Astrocyte (in vitro differentiated cells and primary cell): ENCODE measurements around the gene VCL.

Source experiments
- CTCF ChIP-seq: IDR thresholded peaks from 2 replicates; pipeline ENCODE4 v1.5.1; 2011; ENCODE audit warnings: low read depth, mild to moderate bottlenecking, inconsistent platforms, low read length, moderate library complexity; ENCODE audit not compliant: insufficient read depth
- EZH2 ChIP-seq: IDR thresholded peaks from 2 replicates; pipeline ENCODE4 v1.6.1; 2012; ENCODE audit warnings: mild to moderate bottlenecking, low read length, inconsistent platforms; ENCODE audit not compliant: insufficient read depth

GRCh38 chr10:74063256-74063655 lies 65.3 kb downstream of the VCL start:
- TF ChIP-seq EZH2 = no peak
- TF ChIP-seq CTCF = no peak
